PC-9 (cell line): ENCODE data around the gene PEPD.

Experiments used
- CTCF ChIP-seq: fragments of 200-600 bp; sonication (generic); conservative IDR thresholded peaks from 2 replicates; pipeline ENCODE4 v1.6.1; 2017; ENCODE audit warnings: mixed run types, antibody characterized with exemption, mild to moderate bottlenecking, moderate library complexity
- EZH2 ChIP-seq: fragments of 200-600 bp; sonication (generic); IDR thresholded peaks from 2 replicates; pipeline ENCODE4 v1.8.0; 2017; ENCODE audit warnings: antibody characterized with exemption, low read depth

- TF ChIP-seq CTCF, result no peak
- TF ChIP-seq EZH2, result no peak
Measured at GRCh38 chr19:33403973-33404304, 117.7 kb downstream of the PEPD start.
